HCT116 (cell line): ENCODE data around the gene TMEM200C.

Experiments used
- CEBPB ChIP-seq: IDR thresholded peaks from 2 replicates; pipeline ENCODE4 v1.6.1; 2012; ENCODE audit warnings: low read depth
- CTCF ChIP-seq, 3 experiments: fragments of 200-600 bp in 1 of 3; sonication (generic) in 1 of 3; IDR thresholded peaks in 2 of 3; conservative IDR thresholded peaks in 1 of 3; 2 replicates each; pipeline ENCODE4 v1.5.1; 2012 to 2017; ENCODE audit warnings: low read depth in 2 of 3, low read length in 2 of 3, antibody characterized with exemption in 1 of 3, borderline replicate concordance in 1 of 3, control low read depth in 1 of 3, mild to moderate bottlenecking in 1 of 3, mixed read lengths in 1 of 3, mixed run types in 1 of 3, moderate library complexity in 1 of 3; ENCODE audit not compliant: insufficient read depth in 1 of 3
- RAD21 ChIP-seq: IDR thresholded peaks from 2 replicates; pipeline ENCODE4 v1.6.1; 2012; ENCODE audit warnings: low read depth, mild to moderate bottlenecking
- SIN3A ChIP-seq: IDR thresholded peaks from 2 replicates; pipeline ENCODE4 v1.6.1; 2012; ENCODE audit warnings: low read depth

GRCh38 chr18:5891184-5891853 lies 4.0 kb downstream of the TMEM200C start:
- TF ChIP-seq RAD21, result no peak
- TF ChIP-seq CTCF (IDR thresholded peaks at IDR 0.05 in 2 of 3, conservative IDR thresholded peaks at IDR 0.05 in 1 of 3; ENCODE audit: borderline replicate concordance in 1 of 3, insufficient read depth in 1 of 3, low read depth in 2 of 3, low read length in 2 of 3), result no peak
- no peak for TF ChIP-seq SIN3A
- no peak for TF ChIP-seq CEBPB
